BLaER1 treated with 17β-estradiol and CSF1 and Interleukin-3, amounts not matched to agents 10 nM and 100 nM (cell line): ENCODE data around the gene DOCK9.

Experiments used
- H3K27ac ChIP-seq, 11 experiments: shearing (Covaris generic); formaldehyde crosslinking; 2 replicates each; pipeline ENCODE4 v1.8.1; 2022
- H3K27me3 ChIP-seq, 11 experiments: shearing (Covaris generic); formaldehyde crosslinking; 2 replicates each; pipeline ENCODE4 v1.8.1; 2022
- H3K36me3 ChIP-seq, 11 experiments: shearing (Covaris generic); formaldehyde crosslinking; 2 replicates each; pipeline ENCODE4 v1.8.1; 2022
- H3K4me1 ChIP-seq, 10 experiments: shearing (Covaris generic); formaldehyde crosslinking; 2 replicates each; pipeline ENCODE4 v1.8.1; 2022
- H3K4me2 ChIP-seq, 11 experiments: shearing (Covaris generic); formaldehyde crosslinking; 2 replicates each; pipeline ENCODE4 v1.8.1; 2022
- H3K4me3 ChIP-seq, 10 experiments: shearing (Covaris generic); formaldehyde crosslinking; 2 replicates each; pipeline ENCODE4 v1.8.1; 2022
- H3K9ac ChIP-seq, 11 experiments: shearing (Covaris generic); formaldehyde crosslinking; 2 replicates each; pipeline ENCODE4 v1.8.1; 2022
- H3K9me3 ChIP-seq, 11 experiments: shearing (Covaris generic); formaldehyde crosslinking; replicated peaks in 1 of 11; 2 replicates each; pipeline ENCODE4 v1.8.1; 2022
- H4K20me1 ChIP-seq, 11 experiments: shearing (Covaris generic); formaldehyde crosslinking; 2 replicates each; pipeline ENCODE4 v1.8.1; 2022
- Cebpa-rat ChIP-seq, 11 experiments: shearing (Covaris generic); IDR thresholded peaks; 2 replicates each; pipeline ENCODE4 v1.8.1; 2022

The DOCK9 gene

GRCh38 chr13:98889419-98890085 is 88.3 kb downstream of the DOCK9 start:
- Histone ChIP-seq H3K4me3 (no peak overlapping the region), H3K9ac (no peak overlapping the region), H3K9me3 (no peaks in the 10 kb centered on the region), H3K27ac (no peak overlapping the region), H3K36me3 (peaks cover 0 to 11% (median 6%) of the 10 kb centered on the region in 11 experiments; a peak in 10 of 22 replicates), H3K4me2 (no peak overlapping the region), H4K20me1 (no peaks in the 10 kb centered on the region), H3K4me1 (peaks cover 9 to 16% (median 13%) of the 10 kb centered on the region in 10 experiments; a peak in 17 of 20 replicates), H3K27me3 (no peaks in the 10 kb centered on the region)
- no peak for TF ChIP-seq Cebpa-rat (IDR thresholded peaks at IDR 0.05)

- Histone ChIP-seq H3K27me3 (no peaks in the 10 kb centered on the region), H3K27ac (no peak overlapping the region), H4K20me1 (no peaks in the 10 kb centered on the region), H3K4me1 (peaks cover 9 to 16% (median 13%) of the 10 kb centered on the region in 10 experiments; a peak in 17 of 20 replicates), H3K4me2 (no peak overlapping the region), H3K9me3 (no peaks in the 10 kb centered on the region), H3K36me3 (peaks cover 0 to 17% (median 6%) of the 10 kb centered on the region in 11 experiments; a peak in 12 of 22 replicates), H3K4me3 (no peak overlapping the region), H3K9ac (no peak overlapping the region)
- TF ChIP-seq Cebpa-rat (IDR thresholded peaks at IDR 0.05) = no peak
Measured at GRCh38 chr13:98888890-98889279, 89.0 kb downstream of the DOCK9 start.

- H4K20me1 ChIP-seq = no peaks in the 10 kb centered on the region
- no peak for TF ChIP-seq Cebpa-rat (IDR thresholded peaks at IDR 0.05)
- no peak overlapping the region for H3K9ac ChIP-seq
- no peak overlapping the region for H3K27ac ChIP-seq
- H3K4me1 ChIP-seq = peaks cover 8 to 13% (median 10%) of the 10 kb centered on the region in 10 experiments; a peak in 17 of 20 replicates
- peaks cover 0 to 23% (median 9%) of the 10 kb centered on the region in 11 experiments; a peak in 13 of 22 replicates for H3K36me3 ChIP-seq
- no peaks in the 10 kb centered on the region for H3K27me3 ChIP-seq
- no peak overlapping the region for H3K4me2 ChIP-seq
- no peaks in the 10 kb centered on the region for H3K9me3 ChIP-seq
- no peak overlapping the region for H3K4me3 ChIP-seq
Measured at GRCh38 chr13:98888222-98888889, 89.5 kb downstream of the DOCK9 start.

- Histone ChIP-seq H3K4me3 (no peak overlapping the region), H3K27ac (no peak overlapping the region), H3K9me3 (no peaks in the 10 kb centered on the region), H3K4me2 (no peak overlapping the region), H3K27me3 (no peaks in the 10 kb centered on the region), H4K20me1 (no peaks in the 10 kb centered on the region), H3K36me3 (peaks cover 0 to 39% (median 19%) of the 10 kb centered on the region in 11 experiments; a peak in 15 of 22 replicates), H3K4me1 (no peaks in the 10 kb centered on the region), H3K9ac (no peak overlapping the region)
- no peak for TF ChIP-seq Cebpa-rat (IDR thresholded peaks at IDR 0.05)
Measured at GRCh38 chr13:98886587-98887230, 91.2 kb downstream of the DOCK9 start.

- Histone ChIP-seq H3K4me3 (no peak overlapping the region), H3K4me1 (no peaks in the 10 kb centered on the region), H4K20me1 (no peaks in the 10 kb centered on the region), H3K27ac (no peak overlapping the region), H3K27me3 (no peaks in the 10 kb centered on the region), H3K36me3 (peaks cover 0 to 50% (median 26%) of the 10 kb centered on the region in 11 experiments; a peak in 15 of 22 replicates), H3K9ac (no peak overlapping the region), H3K9me3 (no peaks in the 10 kb centered on the region), H3K4me2 (no peak overlapping the region)
- TF ChIP-seq Cebpa-rat (IDR thresholded peaks at IDR 0.05) = no peak
Measured at GRCh38 chr13:98885600-98885999, 92.3 kb downstream of the DOCK9 start.

- no peaks in the 10 kb centered on the region for H4K20me1 ChIP-seq
- peaks cover 0 to 66% (median 38%) of the 10 kb centered on the region in 11 experiments; a peak in 15 of 22 replicates for H3K36me3 ChIP-seq
- H3K4me3 ChIP-seq = no peak overlapping the region
- no peak overlapping the region for H3K4me2 ChIP-seq
- H3K4me1 ChIP-seq = peaks cover 0 to 3% (median 0%) of the 10 kb centered on the region in 10 experiments; a peak in 1 of 20 replicates
- no peaks in the 10 kb centered on the region for H3K27me3 ChIP-seq
- no peaks in the 10 kb centered on the region for H3K9me3 ChIP-seq
- TF ChIP-seq Cebpa-rat (IDR thresholded peaks at IDR 0.05) = no peak
- no peak overlapping the region for H3K27ac ChIP-seq
- H3K9ac ChIP-seq = no peak overlapping the region
Measured at GRCh38 chr13:98883998-98884397, 93.9 kb downstream of the DOCK9 start.

GRCh38 chr13:98881390-98881789 is 96.5 kb downstream of the DOCK9 start:
- Histone ChIP-seq H3K4me1 (peaks cover 0 to 3% (median 0%) of the 10 kb centered on the region in 10 experiments; a peak in 1 of 20 replicates), H3K36me3 (peaks cover 0 to 68% (median 38%) of the 10 kb centered on the region in 11 experiments; a peak in 15 of 22 replicates), H3K27ac (no peak overlapping the region), H3K9me3 (no peaks in the 10 kb centered on the region), H4K20me1 (no peaks in the 10 kb centered on the region), H3K4me2 (no peak overlapping the region), H3K4me3 (no peak overlapping the region), H3K9ac (no peak overlapping the region), H3K27me3 (no peaks in the 10 kb centered on the region)
- TF ChIP-seq Cebpa-rat (IDR thresholded peaks at IDR 0.05) = no peak

GRCh38 chr13:98880677-98881076 is 97.2 kb downstream of the DOCK9 start:
- Histone ChIP-seq H3K36me3 (peaks cover 0 to 68% (median 38%) of the 10 kb centered on the region in 11 experiments; a peak in 15 of 22 replicates), H3K4me3 (no peak overlapping the region), H3K27ac (no peak overlapping the region), H3K9ac (no peak overlapping the region), H3K4me2 (no peak overlapping the region), H3K4me1 (peaks cover 0 to 3% (median 0%) of the 10 kb centered on the region in 10 experiments; a peak in 1 of 20 replicates), H4K20me1 (no peaks in the 10 kb centered on the region), H3K27me3 (no peaks in the 10 kb centered on the region), H3K9me3 (no peaks in the 10 kb centered on the region)
- no peak for TF ChIP-seq Cebpa-rat (IDR thresholded peaks at IDR 0.05)

- peaks cover 0 to 4% (median 0%) of the 10 kb centered on the region in 10 experiments; a peak in 1 of 20 replicates for H3K4me1 ChIP-seq
- no peak overlapping the region for H3K9ac ChIP-seq
- H3K27ac ChIP-seq = no peak overlapping the region
- no peaks in the 10 kb centered on the region for H4K20me1 ChIP-seq
- no peak for TF ChIP-seq Cebpa-rat (IDR thresholded peaks at IDR 0.05)
- H3K4me3 ChIP-seq = no peak overlapping the region
- no peak overlapping the region for H3K4me2 ChIP-seq
- no peaks in the 10 kb centered on the region for H3K9me3 ChIP-seq
- H3K27me3 ChIP-seq = no peaks in the 10 kb centered on the region
- peaks cover 0 to 65% (median 36%) of the 10 kb centered on the region in 11 experiments; a peak in 15 of 22 replicates for H3K36me3 ChIP-seq
Measured at GRCh38 chr13:98879957-98880356, 97.9 kb downstream of the DOCK9 start.
